ENCODE results near the gene USPL1.

DNA sequence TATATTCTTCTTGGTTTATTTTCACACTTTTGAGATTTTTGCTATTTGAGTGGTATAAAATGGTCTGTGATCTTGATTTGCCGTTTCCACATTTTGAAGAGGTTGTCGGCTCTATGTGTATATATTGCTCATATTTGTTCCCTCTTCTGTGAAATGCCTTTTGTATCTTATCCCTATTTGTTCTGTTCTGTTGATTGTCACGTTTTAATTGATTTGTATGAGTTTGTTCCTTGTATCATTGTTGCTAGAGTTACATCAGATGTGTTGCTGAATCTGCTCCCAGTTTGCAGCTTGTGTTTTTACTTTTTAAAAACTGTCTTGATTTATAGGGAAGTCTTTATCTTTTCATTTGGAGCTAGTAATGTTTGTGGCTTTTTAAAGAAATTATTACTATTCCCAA, 17.1 kb downstream of the USPL1 start:
- no peak for TF ChIP-seq YY1 (IDR thresholded peaks at IDR 0.05; ENCODE audit: insufficient read depth, insufficient read length)
- TF ChIP-seq ZNF274 (IDR thresholded peaks at IDR 0.05; ENCODE audit: low read depth, low read length), result no peak
- no peak for TF ChIP-seq SUZ12 (IDR thresholded peaks at IDR 0.05; ENCODE audit: extremely low read depth, insufficient read depth, insufficient read length)
